IMR-90 (cell line): Measurements from ENCODE around the gene TMEM8B. TPM values are rescaled to one million over a fixed set of nuclear protein-coding genes. Genes with fewer than 3 reads are reported as not detected.

ENCODE experiments used
- ATAC-seq: fragments of 200-7000 bp; cut with Tn5 transposase; 2 replicates; pipeline ENCODE4 v1.9.1; 2020; ENCODE audit warnings: low read depth, mild to moderate bottlenecking, moderate library complexity
- BruUV-seq: library from RNA; stranded (reverse); fragments of 400-500 nt; replicated peaks from 2 replicates; lab custom pipeline; 2021; lab: Mats Ljungman, UMichigan
- CTCF ChIA-PET: fragments of 300-600 bp; formaldehyde crosslinking; extraction: SDS; loops from one replicate; lab custom pipeline; 2021; ENCODE audit warnings: antibody characterized with exemption; lab: Yijun Ruan, JAX
- POLR2A ChIA-PET: fragments of 300-600 bp; sonication (Branson Sonifier 250); formaldehyde crosslinking; loops from one replicate; lab custom pipeline; 2022; ENCODE audit warnings: antibody characterized with exemption; ENCODE audit not compliant: unreplicated experiment; lab: Charles Lee
- DNase-seq: peaks from one replicate; pipeline ENCODE4 v3.0.0; 2013
- H2AFZ ChIP-seq: replicated peaks from 2 replicates; pipeline ENCODE3; 2013; ENCODE audit warnings: low read length, mild to moderate bottlenecking; ENCODE audit not compliant: poor library complexity
- H2AK5ac ChIP-seq: 2 replicates; pipeline ENCODE4 v1.6.1; 2013; ENCODE audit warnings: low read depth, low read length, inconsistent platforms
- H2AK9ac ChIP-seq: replicated peaks from 2 replicates; pipeline ENCODE3; 2013; ENCODE audit warnings: mild to moderate bottlenecking, low read depth, low read length, moderate library complexity; ENCODE audit not compliant: poor library complexity
- H2BK120ac ChIP-seq: 2 replicates; pipeline ENCODE4 v1.6.1; 2013; ENCODE audit warnings: low read depth, low read length, inconsistent platforms
- H2BK15ac ChIP-seq: 3 replicates; pipeline ENCODE4 v1.6.1; 2013; ENCODE audit warnings: low read depth, low read length, inconsistent platforms
- H2BK20ac ChIP-seq: 2 replicates; pipeline ENCODE4 v1.6.1; 2013; ENCODE audit warnings: low read depth, mild to moderate bottlenecking, inconsistent platforms, low read length, moderate library complexity
- H2BK5ac ChIP-seq: 2 replicates; pipeline ENCODE4 v1.6.1; 2013; ENCODE audit warnings: mild to moderate bottlenecking, low read depth, low read length, inconsistent platforms; ENCODE audit not compliant: poor library complexity, severe bottlenecking
- H3K14ac ChIP-seq: replicated peaks from 2 replicates; pipeline ENCODE4 v1.6.1; 2013; ENCODE audit warnings: low read depth, low read length, inconsistent platforms
- H3K18ac ChIP-seq: 2 replicates; pipeline ENCODE4 v1.6.1; 2013; ENCODE audit warnings: low read depth, low read length, control low read depth
- H3K23ac ChIP-seq: 2 replicates; pipeline ENCODE4 v1.6.1; 2013; ENCODE audit warnings: low read depth, low read length, inconsistent platforms
- H3K27ac ChIP-seq: 2 replicates; pipeline ENCODE4 v1.5.1; 2013; ENCODE audit warnings: mild to moderate bottlenecking, control low read depth, low read length; ENCODE audit not compliant: insufficient read depth
- H3K27me3 ChIP-seq: 2 replicates; pipeline ENCODE4 v1.6.1; 2013; ENCODE audit warnings: low read length; ENCODE audit not compliant: control insufficient read depth, insufficient read depth
- H3K36me3 ChIP-seq: 2 replicates; pipeline ENCODE4 v1.6.1; 2013; ENCODE audit warnings: low read length, mixed read lengths; ENCODE audit not compliant: control insufficient read depth, insufficient read depth
- H3K4ac ChIP-seq: 2 replicates; pipeline ENCODE4 v1.6.1; 2013; ENCODE audit warnings: low read depth, low read length, inconsistent platforms
- H3K4me1 ChIP-seq: 2 replicates; pipeline ENCODE4 v1.6.1; 2013; ENCODE audit warnings: low read length, mixed read lengths; ENCODE audit not compliant: control insufficient read depth, insufficient read depth
- H3K4me2 ChIP-seq: 2 replicates; pipeline ENCODE4 v1.6.1; 2013; ENCODE audit warnings: low read depth, mild to moderate bottlenecking, control low read depth, low read length, moderate library complexity
- H3K4me3 ChIP-seq: 2 replicates; pipeline ENCODE4 v1.5.1; 2013; ENCODE audit warnings: low read depth, mild to moderate bottlenecking, control low read depth, low read length, moderate library complexity; ENCODE audit not compliant: insufficient read depth
- H3K56ac ChIP-seq: 2 replicates; pipeline ENCODE4 v1.6.1; 2013; ENCODE audit warnings: low read length, inconsistent platforms; ENCODE audit not compliant: insufficient read depth; ENCODE audit errors: extremely low read depth
- H3K79me1 ChIP-seq, 2 experiments: 2 replicates each; pipeline ENCODE4 v1.6.1; 2013; ENCODE audit warnings: low read length in 2 of 2, inconsistent platforms in 1 of 2, low read depth in 1 of 2
- H3K9ac ChIP-seq: 2 replicates; pipeline ENCODE4 v1.6.1; 2013; ENCODE audit warnings: low read depth, low read length, control low read depth
- H3K9me1 ChIP-seq: 2 replicates; pipeline ENCODE4 v1.6.1; 2013; ENCODE audit warnings: low read length, inconsistent platforms; ENCODE audit not compliant: insufficient read depth
- H3K9me3 ChIP-seq: 2 replicates; pipeline ENCODE4 v1.6.1; 2013; ENCODE audit warnings: low read length; ENCODE audit not compliant: control insufficient read depth, insufficient read depth
- H4K20me1 ChIP-seq: 2 replicates; pipeline ENCODE4 v1.6.1; 2013; ENCODE audit warnings: low read length, inconsistent platforms; ENCODE audit not compliant: insufficient read depth
- H4K5ac ChIP-seq: 2 replicates; pipeline ENCODE4 v1.6.1; 2013; ENCODE audit warnings: mild to moderate bottlenecking, low read depth, low read length, control low read depth
- H4K8ac ChIP-seq, 2 experiments: 2 replicates each; pipeline ENCODE4 v1.6.1; 2013; ENCODE audit warnings: low read depth in 2 of 2, low read length in 2 of 2, control low read depth in 1 of 2, inconsistent platforms in 1 of 2
- H4K91ac ChIP-seq: 2 replicates; pipeline ENCODE4 v1.6.1; 2013; ENCODE audit warnings: low read depth, low read length, inconsistent platforms; ENCODE audit not compliant: insufficient read depth
- CEBPB ChIP-seq: IDR thresholded peaks from 2 replicates; pipeline ENCODE4 v1.6.1; 2012; ENCODE audit warnings: low read depth, low read length, improper control_type of control experiment
- CHD1 ChIP-seq: IDR thresholded peaks from 2 replicates; pipeline ENCODE4 v1.6.1; 2012; ENCODE audit warnings: low read depth, low read length, improper control_type of control experiment
- CTCF ChIP-seq: conservative IDR thresholded peaks from 2 replicates; pipeline ENCODE4 v1.5.1; 2012; ENCODE audit warnings: mild to moderate bottlenecking, low read depth, low read length, improper control_type of control experiment
- POLR2A ChIP-seq: IDR thresholded peaks from 2 replicates; pipeline ENCODE4 v1.6.1; 2012; ENCODE audit warnings: mild to moderate bottlenecking, low read depth, low read length
- WGBS, 2 experiments: methylation state at CpG; one replicate each; pipeline versions ENCODE4 v1.1.5 to v1.1.7; 2013; ENCODE audit warnings: missing lambda C conversion rate in 2 of 2; ENCODE audit not compliant: insufficient read length in 1 of 2; ENCODE audit errors: extremely low coverage in 2 of 2; 5-methylcytosine and 5-hydroxymethylcytosine counted together
- dilution Hi-C: fragments of 300-500 bp; cut with HindIII; formaldehyde crosslinking; loops from one replicate; pipeline ENCODE4 v1.14.3; 2018; ENCODE audit warnings: low sequenced_read_pairs; ENCODE audit not compliant: unreplicated experiment
- in situ Hi-C: fragments of 300-500 bp; cut with MboI; formaldehyde crosslinking; loops from 3 replicates; pipeline ENCODE4 v1.14.3; 2019; ENCODE audit warnings: low sequenced_read_pairs, inconsistent platforms, mixed read lengths
- intact Hi-C: fragments of 100-400 bp; cut with micrococcal nuclease; formaldehyde crosslinking; loops from 2 replicates; pipeline ENCODE4 v1.10.0; 2022
- polyA plus RNA-seq, 3 experiments: library from polyadenylated mRNA; depleted of rRNA; stranded (reverse); fragments of >200 nt; gene quantifications; 2 replicates each; pipeline ENCODE4 v1.2.3, GENCODE V29; 2012; ENCODE audit warnings: low replicate concordance in 1 of 3
- total RNA-seq: library from RNA; depleted of rRNA; stranded (reverse); fragments of >200 nt; gene quantifications from 2 replicates; pipeline ENCODE4 v1.2.3, GENCODE V29; 2012

Gene TMEM8B
- total and polyA plus RNA-seq, 2 of the 4 experiments (the other 2 are of a cell fraction) = 0.72 to 8.3 TPM

DNA sequence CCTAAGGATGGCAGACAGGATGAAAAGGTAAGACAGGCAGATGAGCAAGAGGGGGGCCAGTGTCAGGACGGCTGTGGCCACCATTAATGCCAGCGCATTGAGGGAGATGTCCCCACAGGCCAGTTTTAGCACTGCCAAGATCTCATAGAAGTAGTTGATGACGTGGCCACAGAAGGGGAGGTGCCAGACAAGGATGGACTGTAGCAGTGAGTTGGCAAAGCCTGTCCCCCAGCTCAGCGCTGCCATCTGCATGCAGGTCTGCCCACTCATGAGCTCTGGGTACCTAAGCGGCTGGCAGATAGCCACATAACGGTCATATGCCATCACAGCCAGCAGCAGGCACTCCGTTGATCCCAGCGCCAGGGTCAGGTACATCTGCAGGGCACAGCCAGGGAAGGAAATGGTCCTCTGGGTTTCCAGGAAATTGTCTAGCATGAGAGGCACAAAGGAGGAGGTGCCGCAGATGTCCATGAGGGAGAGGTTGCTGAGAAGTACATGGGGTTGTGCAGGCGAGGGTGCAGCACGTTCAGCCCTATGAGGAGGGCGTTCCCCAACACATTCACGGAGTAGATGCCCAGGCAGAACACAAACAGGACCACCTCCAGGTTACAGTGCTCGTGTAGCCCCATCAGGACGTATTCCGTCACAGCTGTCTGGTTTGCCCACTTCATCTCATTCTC lies 30.4 kb downstream of the TMEM8B start:
- POLR2A ChIA-PET = no interaction called here
- in situ Hi-C loops (no loop called here), dilution Hi-C loops (no loop called here), intact Hi-C loops (no loop called here)
- Histone ChIP-seq H3K4ac (no peak overlapping the region), H3K23ac (no peak overlapping the region), H3K14ac (no peak overlapping the region), H4K8ac (no peak overlapping the region), H2AK5ac (no peak overlapping the region), H2BK5ac (no peak overlapping the region), H2AK9ac (no peak overlapping the region), H3K27ac (no peak overlapping the region), H3K4me3 (no peak overlapping the region), H3K18ac (no peak overlapping the region), H3K79me1 (no peaks in the 10 kb centered on the region), H3K36me3 (no peaks in the 10 kb centered on the region), H3K4me1 (no peaks in the 10 kb centered on the region), H2BK20ac (no peak overlapping the region), H3K27me3 (peaks cover 39% of the 10 kb centered on the region), H4K20me1 (no peaks in the 10 kb centered on the region), H4K91ac (no peak overlapping the region), H2BK15ac (no peak overlapping the region), H3K9me3 (no peaks in the 10 kb centered on the region), H2BK120ac (no peak overlapping the region), H4K5ac (no peak overlapping the region), H3K9me1 (no peaks in the 10 kb centered on the region), H3K56ac (no peak overlapping the region), H3K4me2 (no peak overlapping the region), H2AFZ (peak overlapping the region; percentile 59), H3K9ac (no peak overlapping the region)
- TF ChIP-seq CEBPB (no peak), POLR2A (no peak), CHD1 (no peak), CTCF (0 out of 2 replicates have a peak, but pooled peaks have one; percentile 9)
- CTCF ChIA-PET = no interaction called here
- ATAC-seq (peak; percentile 69), DNase-seq (peak; percentile 35)
- no TSS peak for BruUV-seq
- 69% methylated on average over 14 of the region's 16 CpGs; no CpG with 5 or more reads in 1 of the 2 experiments for WGBS, 2 experiments
